COR-L47 (cell line): ENCODE results near the gene AVL9.
"Not testable (repeated sequence)": the region's sequence is repeated elsewhere in the genome, so short reads cannot be mapped to it uniquely, and the experiment has no call there.

ENCODE experiments used
- DNase-seq: peaks from one replicate; lab custom pipeline; 2025; lab: John Stamatoyannopoulos, UW

Gene AVL9

DNA sequence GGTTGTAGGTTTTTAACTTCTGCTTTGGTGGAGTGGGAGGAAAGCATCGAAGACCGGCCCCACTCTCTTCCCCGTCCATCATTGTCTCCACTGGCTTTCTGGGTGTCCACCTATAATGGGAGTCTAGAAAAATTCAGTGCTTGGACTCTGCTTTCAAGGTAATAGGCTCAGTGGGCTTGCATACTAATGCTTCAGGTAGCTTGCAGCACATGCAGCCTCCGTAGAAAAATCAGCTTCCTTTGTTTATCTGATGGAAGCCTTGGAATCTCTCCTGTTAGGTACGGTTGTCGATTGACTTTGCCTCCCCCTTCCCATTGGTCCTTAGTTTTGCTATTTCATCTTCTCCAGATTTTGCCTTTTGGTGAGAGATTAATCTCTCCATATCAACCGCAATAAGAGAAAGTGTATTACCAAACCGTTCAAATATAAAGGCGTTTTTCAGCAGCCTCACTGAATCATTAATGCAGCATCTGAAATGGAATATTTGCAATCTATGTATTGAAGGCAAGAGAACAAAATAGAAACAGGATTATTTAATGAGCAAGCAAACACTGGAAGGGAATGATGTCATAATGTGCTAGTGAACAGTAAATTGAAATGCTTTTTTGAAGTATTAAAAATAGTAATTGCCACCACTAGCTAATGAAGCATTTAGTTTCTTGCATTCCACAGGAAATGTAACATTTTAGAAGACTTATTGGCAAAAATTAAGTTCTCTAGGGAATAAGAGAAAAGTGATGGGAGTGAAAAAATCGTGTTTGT lies 944 bp downstream of the AVL9 start:
- no peak for DNase-seq

DNA sequence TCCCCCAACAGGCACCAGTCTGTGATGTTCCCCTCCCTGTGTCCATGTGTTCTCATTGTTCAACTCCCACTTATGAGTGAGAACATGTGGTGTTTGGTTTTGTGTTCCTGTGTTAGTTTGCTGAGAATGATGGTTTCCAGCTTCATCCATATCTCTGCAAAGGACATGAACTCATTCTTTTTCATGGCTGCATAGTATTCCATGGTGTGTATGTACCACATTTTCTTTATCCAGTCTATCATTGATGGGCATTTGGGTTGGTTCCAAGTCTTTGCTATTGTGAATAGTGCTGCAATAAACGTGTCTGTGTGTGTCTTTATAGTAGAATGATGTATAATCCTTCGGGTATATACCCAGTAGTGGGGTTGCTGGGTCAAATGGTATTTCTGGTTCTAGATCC lies 4.5 kb downstream of the AVL9 start:
- DNase-seq, result not testable (repeated sequence)

DNA sequence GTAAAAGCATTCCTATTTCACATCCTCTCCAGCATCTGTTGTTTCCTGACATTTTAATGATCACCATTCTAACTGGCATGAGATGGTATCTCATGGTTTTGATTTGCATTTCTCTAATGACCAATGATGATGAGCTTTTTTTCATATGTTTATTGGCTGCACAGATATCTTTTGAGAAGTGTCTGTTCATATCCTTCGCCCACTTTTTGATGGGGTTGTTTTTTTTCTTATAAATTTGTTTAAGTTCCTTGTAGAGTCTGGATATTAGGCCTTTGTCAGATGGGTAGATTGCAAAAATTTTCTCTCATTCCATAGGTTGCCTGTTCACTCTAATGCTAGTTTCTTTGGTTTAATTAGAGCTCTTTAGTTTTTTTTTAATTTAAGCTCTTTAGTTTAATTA lies 4.9 kb downstream of the AVL9 start:
- not testable (repeated sequence) for DNase-seq

DNA sequence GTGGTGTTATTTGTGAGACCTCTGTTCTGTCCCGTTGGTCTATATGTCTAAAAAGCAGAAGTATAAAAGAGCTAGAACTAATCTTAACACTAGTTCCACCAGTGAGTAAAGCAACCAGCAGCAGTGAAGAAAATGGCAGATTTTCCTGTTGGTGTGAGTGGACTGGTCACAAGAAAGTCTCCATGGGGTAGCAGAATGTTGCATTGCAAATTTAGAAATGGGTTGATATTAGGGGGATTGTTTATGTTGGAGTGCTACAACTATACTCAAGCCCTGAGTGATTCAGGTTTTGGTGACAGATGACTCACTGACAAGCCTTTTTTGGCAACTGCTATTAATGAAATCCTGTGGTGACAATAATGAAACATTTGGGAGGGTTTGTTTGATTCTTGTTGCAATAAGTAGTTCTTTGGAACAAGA lies 5.6 kb downstream of the AVL9 start:
- DNase-seq, result no peak

DNA sequence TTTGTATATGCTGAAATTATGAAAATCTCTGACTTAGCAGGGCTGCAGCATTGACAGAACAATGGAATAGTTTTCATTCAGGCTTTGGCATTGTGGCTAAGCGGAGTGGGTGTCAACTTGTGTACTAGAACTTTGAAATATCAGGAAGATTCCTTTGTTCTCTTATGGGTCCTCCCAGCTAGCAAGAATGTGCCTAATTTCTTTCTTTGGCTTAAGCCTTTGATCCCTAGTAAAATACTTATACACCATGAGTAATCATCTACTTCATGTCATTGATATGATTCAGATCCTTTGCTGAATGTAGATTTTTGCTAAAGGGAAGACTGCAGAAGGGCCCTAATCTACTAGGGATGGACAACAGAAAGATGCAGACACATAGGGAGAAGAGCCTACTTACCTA lies 6.2 kb downstream of the AVL9 start:
- DNase-seq, result no peak

DNA sequence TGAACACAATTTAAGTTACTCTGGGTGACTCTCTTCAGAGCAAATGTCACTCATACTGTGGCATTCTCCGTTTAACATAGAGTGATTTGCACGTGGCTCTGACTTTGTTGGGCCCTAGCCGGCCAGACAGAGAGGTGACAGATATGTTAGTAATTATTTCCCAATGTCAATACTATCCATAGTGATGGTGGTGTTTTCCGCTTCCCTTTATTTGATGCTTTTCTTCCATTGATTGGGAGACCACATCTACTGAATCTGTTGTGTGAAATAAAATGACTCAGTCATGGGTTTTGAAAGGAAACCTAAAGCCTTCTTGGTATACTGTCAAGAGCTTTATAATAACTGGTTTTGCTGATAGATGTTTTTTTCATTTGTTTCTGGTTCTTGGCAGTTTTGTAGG lies 7.4 kb downstream of the AVL9 start:
- no peak for DNase-seq

DNA sequence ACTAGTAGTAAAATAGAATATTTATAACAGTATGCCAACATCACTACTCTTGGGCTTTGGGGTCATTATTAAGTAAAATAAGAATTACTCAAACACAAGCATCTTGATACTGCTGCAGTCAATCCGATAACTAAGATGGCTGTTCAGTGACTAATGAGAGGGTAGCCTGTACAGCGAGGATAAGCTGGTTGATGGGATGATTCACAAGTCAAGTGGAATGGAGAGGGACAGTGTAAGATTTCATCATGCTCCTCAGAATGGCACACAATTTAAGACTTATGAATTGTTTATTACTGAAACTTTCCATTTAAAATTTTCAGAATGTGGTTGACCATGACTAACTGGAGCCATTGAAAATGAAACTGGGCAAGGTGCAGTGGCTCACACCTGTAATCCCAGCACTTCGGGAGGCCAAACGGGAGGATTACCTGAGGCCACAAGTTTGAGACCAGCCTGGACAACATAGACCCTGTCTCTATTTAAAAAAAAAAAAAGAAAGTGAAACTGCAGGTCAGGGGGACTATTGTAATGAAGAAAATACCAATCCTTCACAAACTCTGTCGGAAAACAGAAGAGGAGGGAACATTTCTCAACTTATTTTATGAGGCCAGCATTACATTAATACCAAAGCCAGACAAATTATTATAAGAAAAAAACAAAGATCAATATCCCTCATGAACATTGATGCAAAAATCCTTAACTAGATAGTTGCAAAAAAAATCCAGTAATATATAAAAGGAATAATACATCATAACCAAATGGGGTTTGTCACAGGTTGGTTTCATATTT lies 11.2 kb downstream of the AVL9 start:
- DNase-seq, result no peak

DNA sequence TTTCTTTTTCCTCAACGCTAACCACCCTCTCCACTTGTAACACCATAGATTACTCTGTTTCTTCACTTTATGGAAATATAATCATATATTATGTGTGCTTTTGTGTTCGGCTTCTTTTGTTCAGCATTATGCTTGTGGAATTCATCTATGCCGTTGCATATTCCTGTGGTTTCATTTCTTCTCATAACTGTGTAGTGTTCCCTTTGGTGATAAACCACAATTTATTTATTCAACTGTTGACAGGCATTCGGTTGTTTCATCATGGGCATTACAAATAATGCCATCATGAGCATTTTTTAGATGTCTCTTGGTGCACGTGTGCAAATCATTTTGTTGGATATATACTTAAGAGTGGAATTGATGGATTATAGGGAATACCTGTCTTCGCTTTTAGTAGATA lies 12.1 kb downstream of the AVL9 start:
- no peak for DNase-seq

DNA sequence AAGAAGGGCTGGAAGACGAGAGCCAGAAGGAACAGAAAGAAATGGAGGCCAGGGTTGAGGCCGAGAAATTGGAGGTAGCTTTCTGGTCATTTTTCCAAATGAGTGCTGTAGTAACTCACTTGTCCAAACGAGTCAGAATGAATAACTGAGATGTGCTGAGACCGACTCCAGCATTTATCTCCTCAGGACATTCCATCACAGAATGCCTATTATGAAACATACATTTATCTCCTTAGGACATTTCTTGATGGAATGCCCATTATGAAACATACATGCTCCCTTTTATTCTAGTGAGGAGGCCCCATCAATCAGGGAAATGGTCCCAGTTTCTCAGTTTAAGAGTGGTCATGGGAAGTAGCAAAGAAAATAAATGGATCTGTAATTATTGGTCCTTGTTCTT lies 16.5 kb downstream of the AVL9 start:
- no peak for DNase-seq

DNA sequence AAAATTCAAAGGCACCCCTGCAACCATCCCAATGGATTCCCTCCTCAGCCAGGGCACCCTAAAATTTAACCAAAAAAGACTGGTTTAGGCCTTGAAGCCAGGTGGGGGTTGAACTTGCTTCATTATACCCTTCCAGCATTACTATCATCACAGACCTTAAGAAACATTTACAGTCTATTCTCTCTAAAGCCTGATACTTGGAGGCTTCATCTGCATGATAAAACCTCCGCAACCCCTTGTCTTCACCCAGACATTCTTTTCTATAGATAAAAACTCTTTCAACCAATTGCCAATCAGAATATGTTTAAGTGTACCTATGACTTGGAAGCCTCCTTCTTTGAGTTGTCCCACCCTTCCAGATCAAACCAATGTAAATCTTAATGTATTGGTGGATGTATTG lies 17.9 kb downstream of the AVL9 start:
- DNase-seq, result no peak

DNA sequence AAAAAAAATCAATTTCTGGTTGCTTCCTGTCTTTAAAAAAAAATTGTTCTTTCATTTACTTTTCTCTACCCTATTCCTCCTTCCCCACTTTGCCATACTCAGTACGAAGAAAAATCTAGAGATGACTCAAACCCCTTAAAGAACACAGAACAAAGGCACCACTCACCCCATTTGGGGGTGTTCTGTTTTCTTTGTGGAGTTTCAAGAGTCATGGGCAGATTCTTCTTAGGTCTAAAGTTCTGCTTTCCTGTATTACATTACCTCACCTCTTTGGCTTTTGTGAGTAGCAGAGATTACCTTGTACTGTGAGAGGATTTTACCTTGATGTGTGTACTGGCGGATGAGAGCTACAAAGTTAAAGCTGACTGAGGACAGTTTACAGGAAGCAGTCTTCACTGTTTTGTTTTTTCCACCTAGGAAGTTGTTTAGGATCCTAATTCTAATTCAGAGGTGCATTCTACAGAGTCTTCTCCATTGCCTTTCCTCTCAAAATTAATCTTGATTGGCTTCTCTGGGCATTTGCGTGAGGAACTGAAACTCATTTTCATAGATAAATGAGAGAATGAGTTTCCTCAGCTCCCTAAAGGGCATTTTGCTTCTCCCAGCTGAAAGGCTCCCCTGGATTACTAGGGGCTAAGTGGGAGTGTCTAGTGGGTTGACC lies 20.7 kb downstream of the AVL9 start:
- no peak for DNase-seq

DNA sequence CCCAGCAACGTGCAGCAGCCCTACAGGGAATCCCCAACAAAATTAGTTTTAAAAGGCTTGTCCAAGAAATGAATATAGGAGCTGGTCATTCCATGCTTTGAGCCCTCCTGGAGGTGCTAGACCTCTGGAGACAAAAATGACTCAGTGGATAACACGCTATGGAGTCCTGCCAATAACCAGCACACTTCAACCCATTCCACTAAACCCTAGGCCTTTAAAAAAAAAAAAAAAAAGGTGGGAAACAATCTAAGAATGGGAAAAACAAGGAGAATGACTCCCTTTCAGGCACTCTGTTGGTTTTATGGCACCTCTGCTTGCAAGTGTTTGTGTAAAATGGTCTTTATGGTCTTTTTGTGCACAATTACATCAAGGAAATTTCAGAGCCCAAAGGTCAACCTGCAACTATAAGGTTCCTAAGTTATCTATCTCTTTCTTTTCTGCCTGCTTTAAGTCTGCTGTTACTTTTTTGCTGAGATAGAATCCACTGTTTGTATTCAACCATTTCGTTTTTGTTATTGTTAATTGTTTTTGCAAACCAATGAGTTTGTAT lies 21.3 kb downstream of the AVL9 start:
- no peak for DNase-seq

DNA sequence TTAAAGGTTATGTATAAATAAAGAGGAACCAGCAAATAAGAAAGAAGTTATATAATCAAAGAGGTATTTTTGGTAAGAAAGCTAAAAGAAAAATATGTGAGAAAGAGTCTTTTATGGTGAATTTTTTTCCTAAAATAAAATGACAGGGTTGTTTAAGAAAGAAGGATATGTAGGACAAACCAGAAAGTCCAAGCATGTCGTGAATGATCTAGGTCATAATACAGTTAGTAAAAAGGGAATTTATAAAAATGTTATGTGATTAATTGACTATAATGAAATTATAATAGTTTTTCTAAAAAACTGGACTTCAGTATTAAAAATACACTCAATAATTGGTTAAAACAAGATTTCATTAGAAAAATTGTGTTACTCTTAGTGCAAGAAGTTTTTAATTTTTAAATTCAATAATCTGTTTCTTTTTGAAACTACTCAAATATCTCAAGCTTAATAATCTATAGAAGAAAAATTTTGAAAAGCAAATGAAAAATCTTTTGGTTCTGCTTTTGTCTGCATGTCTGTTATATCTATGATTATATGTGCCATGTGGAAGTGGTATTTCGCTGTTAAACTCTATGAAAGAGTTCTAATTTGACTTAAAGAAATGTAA lies 23.3 kb downstream of the AVL9 start:
- DNase-seq, result peak; percentile 7

DNA sequence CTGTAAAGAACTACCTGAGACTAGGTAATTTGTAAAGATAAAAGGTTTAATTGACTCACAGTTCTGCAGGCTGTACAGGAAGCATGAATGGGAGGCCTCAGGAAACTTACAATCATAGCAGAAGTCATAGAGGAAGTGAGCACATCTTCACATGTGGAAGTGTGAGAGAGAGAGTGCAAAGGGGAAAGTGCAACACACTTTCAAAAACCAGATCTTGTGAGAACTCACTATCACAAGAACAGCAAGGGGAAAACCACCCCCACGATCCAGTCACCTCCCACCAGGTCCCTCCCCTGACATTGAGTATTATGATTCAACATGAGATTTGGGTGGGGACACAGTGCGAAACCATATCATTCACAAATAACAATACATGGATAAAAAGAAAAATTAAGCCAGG lies 24.5 kb downstream of the AVL9 start:
- no peak for DNase-seq

DNA sequence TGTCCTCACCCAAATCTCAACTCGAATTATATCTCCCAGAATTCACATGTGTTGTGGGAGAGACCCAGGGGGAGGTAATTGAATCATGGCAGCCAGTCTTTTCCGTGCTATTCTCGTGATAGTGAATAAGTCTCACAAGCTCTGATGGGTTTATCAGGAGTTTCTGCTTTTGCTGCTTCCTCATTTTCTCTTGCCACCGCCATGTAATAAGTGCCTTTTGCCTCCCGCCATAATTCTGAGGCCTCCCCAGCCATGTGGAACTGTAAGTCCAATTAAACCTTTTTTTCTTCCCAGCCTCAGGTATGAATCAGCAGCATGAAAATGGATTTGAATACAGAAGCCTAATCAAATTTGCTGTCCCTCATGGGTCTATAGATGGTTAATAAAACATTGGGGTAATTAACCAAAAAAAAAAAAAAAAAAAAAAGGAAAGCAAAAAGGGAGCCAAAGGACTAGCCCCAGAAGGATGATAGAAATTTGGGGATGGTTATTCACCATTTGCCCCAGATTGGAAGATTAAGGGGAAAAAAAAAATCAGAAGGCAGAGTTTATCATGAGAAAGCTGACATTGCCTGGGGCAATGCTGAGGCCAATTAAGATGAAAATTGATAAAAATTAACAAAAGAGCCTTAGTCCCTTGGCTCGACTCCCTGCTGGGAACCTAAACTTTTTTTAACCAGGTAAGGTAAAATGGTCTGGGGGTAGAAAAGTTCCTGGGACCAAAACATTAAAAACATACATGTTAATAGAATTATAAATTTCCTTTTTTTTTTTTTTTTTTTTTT lies 27.6 kb downstream of the AVL9 start:
- no peak for DNase-seq

DNA sequence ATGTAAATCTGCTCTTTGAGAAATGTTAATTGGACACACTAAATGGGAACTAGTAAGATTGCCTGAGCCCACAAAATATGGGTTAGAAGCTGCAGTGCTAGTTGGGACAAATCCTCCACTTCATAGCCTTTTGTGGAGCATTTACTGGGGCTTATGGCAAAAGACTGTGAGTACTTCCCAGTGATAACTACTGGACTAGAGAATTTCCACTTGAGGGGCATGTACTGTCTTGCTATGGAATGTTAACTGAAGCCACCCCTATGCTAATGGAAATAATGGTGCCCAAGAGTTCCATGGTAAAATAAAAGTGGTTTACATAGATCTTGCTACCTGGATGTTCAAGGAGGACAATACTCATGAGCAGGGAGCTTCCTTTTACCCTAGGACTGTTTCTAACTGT lies 29.3 kb downstream of the AVL9 start:
- no peak for DNase-seq

DNA sequence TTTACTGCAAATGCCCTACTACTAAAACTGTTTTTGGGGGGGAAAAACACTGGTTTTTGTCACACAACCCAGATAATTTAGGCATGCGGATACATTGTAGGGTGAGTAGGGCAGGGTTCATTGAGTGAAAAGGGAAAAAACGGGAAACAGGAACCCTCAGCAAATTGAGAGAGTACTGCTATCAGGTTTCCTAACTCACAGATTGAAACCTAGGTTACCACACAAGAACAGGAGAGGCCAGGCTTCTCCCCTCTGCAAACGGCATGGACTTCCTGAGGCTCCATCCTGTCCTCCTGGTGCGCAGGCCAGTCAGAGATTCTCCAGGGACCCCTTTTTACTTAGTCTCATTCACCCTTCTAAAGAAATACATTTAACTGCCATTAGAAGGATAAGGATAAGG lies 30.6 kb downstream of the AVL9 start:
- no peak for DNase-seq

DNA sequence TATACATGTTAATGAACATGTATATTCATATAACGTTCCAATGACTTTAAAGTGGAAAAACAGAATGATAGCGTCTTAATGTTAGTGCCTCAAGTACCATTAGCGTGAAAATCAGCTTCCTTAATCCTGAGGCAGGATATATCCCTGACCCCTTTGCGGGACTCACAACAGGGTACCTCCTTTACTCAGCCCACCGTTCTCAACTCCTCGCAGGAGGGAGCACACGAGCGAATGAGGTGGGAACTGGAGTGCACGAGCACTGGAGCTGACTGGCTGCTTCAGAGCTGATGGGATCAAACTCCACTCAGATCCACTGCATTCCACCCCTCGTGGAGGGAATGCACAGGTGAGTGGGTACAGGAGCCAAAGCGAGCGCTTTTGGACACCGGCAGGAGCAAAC lies 36.1 kb downstream of the AVL9 start:
- DNase-seq, result no peak

DNA sequence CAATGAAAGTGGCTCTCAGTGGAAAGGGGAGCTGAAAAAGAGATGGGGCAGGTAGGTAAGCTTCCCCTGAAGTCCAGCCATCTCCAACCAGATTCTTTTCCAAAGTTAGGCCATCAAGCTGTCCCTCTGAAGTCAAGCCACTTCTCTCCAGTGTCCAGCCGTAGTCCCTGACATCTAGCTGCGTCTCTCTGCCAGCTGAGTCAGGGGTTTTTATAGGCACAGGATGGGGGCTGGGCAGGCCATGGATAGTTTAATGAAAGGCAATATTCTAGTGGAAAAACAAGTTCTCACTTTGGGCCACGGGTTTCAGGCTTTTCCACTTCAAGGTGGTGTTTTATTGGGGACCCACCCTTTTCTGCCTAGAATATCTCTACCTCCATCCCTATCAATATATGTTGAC lies 36.8 kb downstream of the AVL9 start:
- no peak for DNase-seq

DNA sequence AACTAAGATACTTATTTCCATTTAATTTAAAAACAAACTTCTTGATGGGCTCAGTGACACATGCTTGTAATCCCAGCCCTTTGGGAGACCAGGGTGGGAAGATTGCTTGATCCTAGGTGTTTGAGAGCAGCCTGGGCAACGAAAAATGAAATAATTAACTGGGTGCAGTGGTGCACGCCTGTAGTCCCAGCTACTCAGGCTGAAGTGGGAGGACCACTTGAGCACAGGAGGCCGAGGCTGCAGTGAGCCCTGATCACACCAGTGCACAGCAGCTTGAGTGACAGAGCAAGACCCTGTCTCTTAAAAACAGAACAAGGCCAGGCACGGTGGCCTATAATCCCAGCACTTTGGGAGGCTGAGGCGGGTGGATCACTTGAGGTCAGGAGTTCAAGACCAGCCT lies 37.4 kb downstream of the AVL9 start:
- DNase-seq, result no peak

DNA sequence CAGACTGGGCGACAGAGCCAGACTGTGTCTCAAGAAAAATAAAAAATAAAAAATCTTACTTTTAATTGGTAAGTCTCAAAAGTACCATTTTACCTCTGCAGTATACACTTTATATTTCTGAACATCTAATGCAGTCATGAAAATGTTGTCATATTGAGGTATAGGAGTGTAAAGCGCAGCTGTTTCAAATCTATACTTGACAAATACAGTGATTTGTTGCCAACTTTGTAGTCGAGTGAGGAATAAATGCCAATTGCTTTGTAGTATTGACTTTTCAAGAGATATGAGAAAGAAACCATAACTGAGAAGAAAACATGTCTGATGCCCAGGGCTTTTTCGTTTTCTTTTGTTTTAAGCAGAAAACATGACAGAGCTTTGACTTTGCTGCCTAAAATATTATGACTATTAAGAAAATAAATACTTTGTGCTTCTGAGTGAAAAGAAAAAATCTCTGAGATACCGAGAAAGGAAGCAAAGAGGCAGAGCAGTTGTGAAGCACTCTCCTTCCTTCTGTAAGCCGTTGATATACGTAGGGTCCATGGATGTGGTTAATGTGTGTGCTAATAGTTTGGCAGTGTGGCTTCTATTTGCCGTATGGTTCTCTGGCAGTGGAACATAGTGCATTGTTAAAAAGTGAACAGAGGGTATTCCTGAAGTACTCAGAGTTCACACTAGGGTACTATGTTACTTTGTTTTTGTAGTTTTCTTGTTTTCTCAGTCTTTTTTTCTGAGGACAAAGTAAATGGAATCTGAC lies 38.2 kb downstream of the AVL9 start:
- DNase-seq, result no peak
